ENCODE data around the gene SYNE2.
A peak's percentile ranks its signal among the peaks of the same experiment; 100 is the strongest.
"Not testable (repeated sequence)": the region's sequence is repeated elsewhere in the genome, so short reads cannot be mapped to it uniquely, and the experiment has no call there.

The SYNE2 gene

GRCh38 chr14:63863004-63863403 lies 10.2 kb downstream of the SYNE2 start:
- H3K9me3 ChIP-seq (ENCODE audit: control insufficient read depth, low read length): no peaks in the 10 kb centered on the region
- no peak overlapping the region for H3K9ac ChIP-seq
- H3K4me3 ChIP-seq (ENCODE audit: low read depth, low read length): no peak overlapping the region
- H3K36me3 ChIP-seq (ENCODE audit: control insufficient read depth, insufficient read depth, low read length): no peaks in the 10 kb centered on the region
- H3K4me2 ChIP-seq (ENCODE audit: low read length): no peak overlapping the region
- no peaks in the 10 kb centered on the region for H3K4me1 ChIP-seq
- no peaks in the 10 kb centered on the region for H3K27me3 ChIP-seq (ENCODE audit: control insufficient read depth, insufficient read depth, low read length)
- peaks cover 8% of the 10 kb centered on the region for H3K79me2 ChIP-seq
- TF ChIP-seq CTCF (IDR thresholded peaks at IDR 0.05): no peak
- H2AFZ ChIP-seq: no peak overlapping the region
- no peak overlapping the region for H3K27ac ChIP-seq

- not testable (repeated sequence) for H3K9ac ChIP-seq; H3K79me2 ChIP-seq; H3K4me3 ChIP-seq (ENCODE audit: low read depth, low read length); H3K4me1 ChIP-seq; H3K36me3 ChIP-seq (ENCODE audit: control insufficient read depth, insufficient read depth, low read length); H3K4me2 ChIP-seq (ENCODE audit: low read length); H3K27ac ChIP-seq; H3K27me3 ChIP-seq (ENCODE audit: control insufficient read depth, insufficient read depth, low read length); H3K9me3 ChIP-seq (ENCODE audit: control insufficient read depth, low read length)
- H2AFZ ChIP-seq: peak overlapping the region; percentile 12
These were observed 12.0 kb downstream of the SYNE2 start for GRCh38 chr14:63864775-63865174.

- Histone ChIP-seq H3K9ac (no peak overlapping the region), H3K27me3 (ENCODE audit: control insufficient read depth, insufficient read depth, low read length) (no peaks in the 10 kb centered on the region), H3K79me2 (no peaks in the 10 kb centered on the region), H3K4me2 (ENCODE audit: low read length) (no peak overlapping the region), H3K4me3 (ENCODE audit: low read depth, low read length) (no peak overlapping the region), H3K36me3 (ENCODE audit: control insufficient read depth, insufficient read depth, low read length) (no peaks in the 10 kb centered on the region), H3K4me1 (no peaks in the 10 kb centered on the region), H3K9me3 (ENCODE audit: control insufficient read depth, low read length) (no peaks in the 10 kb centered on the region), H2AFZ (no peak overlapping the region), H3K27ac (no peak overlapping the region)
- no peak for TF ChIP-seq CTCF (IDR thresholded peaks at IDR 0.05)
These were observed 15.4 kb downstream of the SYNE2 start for GRCh38 chr14:63867933-63868921.

GRCh38 chr14:63869940-63870752 lies 17.3 kb downstream of the SYNE2 start:
- not testable (repeated sequence) for H3K4me2 ChIP-seq (ENCODE audit: low read length); H3K27ac ChIP-seq; H3K9ac ChIP-seq; H3K4me1 ChIP-seq; H2AFZ ChIP-seq; H3K79me2 ChIP-seq; H3K36me3 ChIP-seq (ENCODE audit: control insufficient read depth, insufficient read depth, low read length); H3K4me3 ChIP-seq (ENCODE audit: low read depth, low read length); H3K27me3 ChIP-seq (ENCODE audit: control insufficient read depth, insufficient read depth, low read length); H3K9me3 ChIP-seq (ENCODE audit: control insufficient read depth, low read length)

- not testable (repeated sequence) for H3K4me3 ChIP-seq (ENCODE audit: low read depth, low read length); H3K27ac ChIP-seq; H2AFZ ChIP-seq; H3K4me1 ChIP-seq; H3K9me3 ChIP-seq (ENCODE audit: control insufficient read depth, low read length); H3K36me3 ChIP-seq (ENCODE audit: control insufficient read depth, insufficient read depth, low read length); H3K9ac ChIP-seq; H3K27me3 ChIP-seq (ENCODE audit: control insufficient read depth, insufficient read depth, low read length); H3K4me2 ChIP-seq (ENCODE audit: low read length); H3K79me2 ChIP-seq
These were observed 17.9 kb downstream of the SYNE2 start for GRCh38 chr14:63870753-63871037.

- TF ChIP-seq CTCF (IDR thresholded peaks at IDR 0.05): no peak
- no peak overlapping the region for H2AFZ ChIP-seq
- H3K9me3 ChIP-seq (ENCODE audit: control insufficient read depth, low read length): no peaks in the 10 kb centered on the region
- H3K36me3 ChIP-seq (ENCODE audit: control insufficient read depth, insufficient read depth, low read length): no peaks in the 10 kb centered on the region
- no peaks in the 10 kb centered on the region for H3K27me3 ChIP-seq (ENCODE audit: control insufficient read depth, insufficient read depth, low read length)
- peak overlapping the region; percentile 68 for H3K27ac ChIP-seq
- no peak overlapping the region for H3K4me2 ChIP-seq (ENCODE audit: low read length)
- peaks cover 4% of the 10 kb centered on the region for H3K79me2 ChIP-seq
- H3K4me3 ChIP-seq (ENCODE audit: low read depth, low read length): no peak overlapping the region
- no peak overlapping the region for H3K9ac ChIP-seq
- peaks cover 4% of the 10 kb centered on the region for H3K4me1 ChIP-seq
These were observed 21.4 kb downstream of the SYNE2 start for GRCh38 chr14:63874223-63874622.
